ENCODE data around the gene COL4A6. TPM values are rescaled to one million over a fixed set of nuclear protein-coding genes. Genes with fewer than 3 reads are reported as not detected.

The COL4A6 gene
- total RNA-seq, 1 donor from 2014 or later, result 21.1 TPM

GRCh38 chrX:108230574-108230973 is 207.6 kb downstream of the COL4A6 start:
- no peak for TF ChIP-seq CTCF (IDR thresholded peaks at IDR 0.05; ENCODE audit: insufficient read depth, low read length, severe bottlenecking)
- Histone ChIP-seq H3K36me3 (ENCODE audit: control insufficient read depth, insufficient read depth, low read length) (no peaks in the 10 kb centered on the region), H3K4me3 (ENCODE audit: low read depth, low read length) (no peak overlapping the region), H3K27me3 (ENCODE audit: control insufficient read depth, insufficient read depth, low read length) (no peaks in the 10 kb centered on the region)
- FAIRE-seq (no peak), DNase-seq (ENCODE audit: low read depth) (no peak)

GRCh38 chrX:108224727-108225621 is 213.2 kb downstream of the COL4A6 start:
- no peak for FAIRE-seq
- H3K4me3 ChIP-seq (ENCODE audit: low read depth, low read length), result no peak overlapping the region
- peak; percentile 33 for TF ChIP-seq CTCF (IDR thresholded peaks at IDR 0.05; ENCODE audit: insufficient read depth, low read length, severe bottlenecking)
- peak; percentile 46 for DNase-seq (ENCODE audit: low read depth)
- peaks cover 2% of the 10 kb centered on the region for H3K36me3 ChIP-seq (ENCODE audit: control insufficient read depth, insufficient read depth, low read length)
- no peaks in the 10 kb centered on the region for H3K27me3 ChIP-seq (ENCODE audit: control insufficient read depth, insufficient read depth, low read length)

GRCh38 chrX:108224218-108224617 is 214.0 kb downstream of the COL4A6 start:
- no peak overlapping the region for H3K4me3 ChIP-seq (ENCODE audit: low read depth, low read length)
- H3K36me3 ChIP-seq (ENCODE audit: control insufficient read depth, insufficient read depth, low read length), result peaks cover 3% of the 10 kb centered on the region
- no peaks in the 10 kb centered on the region for H3K27me3 ChIP-seq (ENCODE audit: control insufficient read depth, insufficient read depth, low read length)
- TF ChIP-seq CTCF (IDR thresholded peaks at IDR 0.05; ENCODE audit: insufficient read depth, low read length, severe bottlenecking), result no peak
- FAIRE-seq, result no peak
- no peak for DNase-seq (ENCODE audit: low read depth)

GRCh38 chrX:108223585-108223984 is 214.6 kb downstream of the COL4A6 start:
- no peak for TF ChIP-seq CTCF (IDR thresholded peaks at IDR 0.05; ENCODE audit: insufficient read depth, low read length, severe bottlenecking)
- DNase-seq (ENCODE audit: low read depth) (no peak), FAIRE-seq (peak; percentile 60)
- Histone ChIP-seq H3K36me3 (ENCODE audit: control insufficient read depth, insufficient read depth, low read length) (peaks cover 3% of the 10 kb centered on the region), H3K4me3 (ENCODE audit: low read depth, low read length) (no peak overlapping the region), H3K27me3 (ENCODE audit: control insufficient read depth, insufficient read depth, low read length) (no peaks in the 10 kb centered on the region)

GRCh38 chrX:108221301-108221864 is 216.8 kb downstream of the COL4A6 start:
- peaks cover 5% of the 10 kb centered on the region for H3K36me3 ChIP-seq (ENCODE audit: control insufficient read depth, insufficient read depth, low read length)
- FAIRE-seq, result no peak

More at GRCh38 chrX:108221301-108221864, 216.8 kb downstream of the COL4A6 start:
- H3K27me3 ChIP-seq (ENCODE audit: control insufficient read depth, insufficient read depth, low read length), result no peaks in the 10 kb centered on the region
- DNase-seq (ENCODE audit: low read depth), result no peak
- no peak overlapping the region for H3K4me3 ChIP-seq (ENCODE audit: low read depth, low read length)
- no peak for TF ChIP-seq CTCF (IDR thresholded peaks at IDR 0.05; ENCODE audit: insufficient read depth, low read length, severe bottlenecking)
